Parathyroid adenoma (tissue), 2 donors: ENCODE measurements around the gene HBZ.

Source experiments
- H2AFZ ChIP-seq: fragments of 300-600 bp; sonication (generic); one replicate; pipeline ENCODE4 v1.7.0; 2017; ENCODE audit warnings: antibody characterized with exemption, mild to moderate bottlenecking
- H3K27ac ChIP-seq: fragments of 300-600 bp; sonication (generic); one replicate; pipeline ENCODE4 v1.7.0; 2017
- H3K27me3 ChIP-seq: fragments of 300-600 bp; sonication (generic); one replicate; pipeline ENCODE4 v1.7.0; 2017; ENCODE audit warnings: low read length; ENCODE audit not compliant: control insufficient read depth, insufficient read depth
- H3K36me3 ChIP-seq: fragments of 300-600 bp; sonication (generic); one replicate; pipeline ENCODE4 v1.7.0; 2017; ENCODE audit warnings: low read length; ENCODE audit not compliant: control insufficient read depth, insufficient read depth
- H3K4me1 ChIP-seq: fragments of 300-600 bp; sonication (generic); one replicate; pipeline ENCODE4 v1.7.0; 2017; ENCODE audit warnings: control low read depth
- H3K4me2 ChIP-seq: fragments of 300-600 bp; sonication (generic); one replicate; pipeline ENCODE4 v1.7.0; 2017; ENCODE audit warnings: low read length
- H3K4me3 ChIP-seq: fragments of 300-600 bp; sonication (generic); one replicate; pipeline ENCODE4 v1.7.0; 2017; ENCODE audit warnings: low read depth, low read length
- H3K79me2 ChIP-seq: fragments of 300-600 bp; sonication (generic); one replicate; pipeline ENCODE4 v1.7.0; 2017; ENCODE audit warnings: control low read depth
- H3K9ac ChIP-seq: fragments of 300-600 bp; sonication (generic); one replicate; pipeline ENCODE4 v1.7.0; 2017; ENCODE audit warnings: mild to moderate bottlenecking
- H3K9me3 ChIP-seq: fragments of 300-600 bp; sonication (generic); one replicate; pipeline ENCODE4 v1.7.0; 2017; ENCODE audit warnings: low read length; ENCODE audit not compliant: control insufficient read depth
- CTCF ChIP-seq: fragments of 300-600 bp; sonication (generic); IDR thresholded peaks from one replicate; pipeline ENCODE4 v1.7.0; 2017; ENCODE audit warnings: antibody characterized with exemption, mild to moderate bottlenecking
- donor health status: primary hyperparathyroidism.

HBZ gene

GRCh38 chr16:106623-107324 lies 45.7 kb upstream of the HBZ start:
- Histone ChIP-seq H3K9me3 (no peaks in the 10 kb centered on the region), H3K27me3 (no peaks in the 10 kb centered on the region), H3K79me2 (no peaks in the 10 kb centered on the region), H3K36me3 (no peaks in the 10 kb centered on the region), H3K4me1 (no peaks in the 10 kb centered on the region), H2AFZ (no peak overlapping the region), H3K4me2 (no peak overlapping the region), H3K27ac (no peak overlapping the region), H3K9ac (no peak overlapping the region), H3K4me3 (no peak overlapping the region)
- peak; percentile 84 for TF ChIP-seq CTCF

- Histone ChIP-seq H3K4me3 (no peak overlapping the region), H3K36me3 (no peaks in the 10 kb centered on the region), H3K79me2 (no peaks in the 10 kb centered on the region)
Measured at GRCh38 chr16:112153-112840, 40.1 kb upstream of the HBZ start.

GRCh38 chr16:114327-114726 lies 38.1 kb upstream of the HBZ start:
- H3K79me2 ChIP-seq, result no peaks in the 10 kb centered on the region
- no peak overlapping the region for H3K27ac ChIP-seq
- no peaks in the 10 kb centered on the region for H3K4me1 ChIP-seq
- no peaks in the 10 kb centered on the region for H3K9me3 ChIP-seq
- no peak overlapping the region for H3K4me2 ChIP-seq
- no peaks in the 10 kb centered on the region for H3K36me3 ChIP-seq
- no peaks in the 10 kb centered on the region for H3K27me3 ChIP-seq
- TF ChIP-seq CTCF, result no peak
- no peak overlapping the region for H2AFZ ChIP-seq
- no peak overlapping the region for H3K4me3 ChIP-seq
- H3K9ac ChIP-seq, result no peak overlapping the region

More at GRCh38 chr16:112153-112840, 40.1 kb upstream of the HBZ start:
- no peak overlapping the region for H2AFZ ChIP-seq
- no peak overlapping the region for H3K27ac ChIP-seq
- H3K9me3 ChIP-seq, result no peaks in the 10 kb centered on the region
- TF ChIP-seq CTCF, result no peak
- no peaks in the 10 kb centered on the region for H3K27me3 ChIP-seq
- no peak overlapping the region for H3K4me2 ChIP-seq
- no peak overlapping the region for H3K9ac ChIP-seq
- no peaks in the 10 kb centered on the region for H3K4me1 ChIP-seq

- TF ChIP-seq CTCF, result no peak
- Histone ChIP-seq H3K27ac (no peak overlapping the region), H3K4me3 (no peak overlapping the region), H3K27me3 (no peaks in the 10 kb centered on the region), H2AFZ (no peak overlapping the region), H3K4me2 (no peak overlapping the region), H3K36me3 (no peaks in the 10 kb centered on the region), H3K79me2 (no peaks in the 10 kb centered on the region), H3K9me3 (no peaks in the 10 kb centered on the region), H3K9ac (no peak overlapping the region), H3K4me1 (no peaks in the 10 kb centered on the region)
Measured at GRCh38 chr16:116015-116414, 36.4 kb upstream of the HBZ start.
